HepG2 (cell line): ENCODE measurements around the gene COL18A1. TPM values are rescaled to one million over a fixed set of nuclear protein-coding genes. Genes with fewer than 3 reads are reported as not detected.

Source experiments
- CHD2 ChIP-seq: IDR thresholded peaks from 2 replicates; pipeline ENCODE4 v1.6.1; 2011; ENCODE audit warnings: low read depth, low read length, improper control_type of control experiment
- FOXA1 ChIP-seq, 2 experiments: fragments of 450-650 bp in 1 of 2; sonication (generic) in 1 of 2; formaldehyde crosslinking in 1 of 2; IDR thresholded peaks; 2 replicates each; pipeline versions ENCODE4 v1.4.0 to v1.6.1; 2016 to 2020; ENCODE audit warnings: missing genetic modification reagents in 1 of 2
- FOXK1 ChIP-seq: sonication (generic); formaldehyde crosslinking; IDR thresholded peaks from 2 replicates; pipeline ENCODE4 v1.4.0; 2020; ENCODE audit warnings: low read depth, missing genetic modification reagents, borderline replicate concordance
- HDAC2 ChIP-seq: sonication (generic); formaldehyde crosslinking; IDR thresholded peaks from 2 replicates; pipeline ENCODE4 v1.4.0; 2020; ENCODE audit warnings: missing genetic modification reagents
- IRX3 ChIP-seq: sonication (generic); formaldehyde crosslinking; IDR thresholded peaks from 2 replicates; pipeline ENCODE4 v1.8.1; 2023; ENCODE audit warnings: mild to moderate bottlenecking, low read depth, missing genetic modification reagents, borderline replicate concordance
- NFKBIZ ChIP-seq: IDR thresholded peaks from 2 replicates; pipeline ENCODE4 v1.6.1; 2018; ENCODE audit warnings: missing genetic modification reagents, missing compliant biosample characterization
- NFRKB ChIP-seq: fragments of 450-650 bp; IDR thresholded peaks from 2 replicates; pipeline ENCODE4 v1.6.1; 2017
- REPIN1 ChIP-seq: sonication (generic); formaldehyde crosslinking; IDR thresholded peaks from 2 replicates; pipeline ENCODE4 v1.8.0; 2022; ENCODE audit warnings: missing genetic modification reagents, low read depth, mild to moderate bottlenecking, borderline replicate concordance
- SOX13 ChIP-seq, 3 experiments: fragments of 450-650 bp in 1 of 3; sonication (generic) in 1 of 3; formaldehyde crosslinking in 1 of 3; IDR thresholded peaks in 2 of 3; conservative IDR thresholded peaks in 1 of 3; 2 replicates each; pipeline versions ENCODE4 v1.5.0 to v1.6.1; 2016 to 2020; ENCODE audit warnings: antibody characterized with exemption in 1 of 3, mild to moderate bottlenecking in 1 of 3, missing compliant biosample characterization in 1 of 3, missing genetic modification reagents in 1 of 3, moderate library complexity in 1 of 3
- TBX2 ChIP-seq: sonication (generic); formaldehyde crosslinking; IDR thresholded peaks from 2 replicates; pipeline ENCODE4 v1.5.0; 2020; ENCODE audit warnings: missing genetic modification reagents, mild to moderate bottlenecking, borderline replicate concordance
- ZMYM2 ChIP-seq: sonication (generic); formaldehyde crosslinking; IDR thresholded peaks from 2 replicates; pipeline ENCODE4 v1.8.0; 2022; ENCODE audit warnings: mild to moderate bottlenecking, missing genetic modification reagents
- ZNF224 ChIP-seq: sonication (generic); formaldehyde crosslinking; IDR thresholded peaks from 2 replicates; pipeline ENCODE4 v1.5.0; 2020; ENCODE audit warnings: mild to moderate bottlenecking, missing genetic modification reagents
- ZNF644 ChIP-seq: IDR thresholded peaks from 2 replicates; pipeline ENCODE4 v1.6.1; 2016; ENCODE audit warnings: low read depth
- ZNF768 ChIP-seq: sonication (generic); formaldehyde crosslinking; IDR thresholded peaks from 2 replicates; pipeline ENCODE4 v1.4.0; 2020; ENCODE audit warnings: missing genetic modification reagents
- ZNF839 ChIP-seq: sonication (generic); formaldehyde crosslinking; IDR thresholded peaks from 2 replicates; pipeline ENCODE4 v1.4.0; 2020; ENCODE audit warnings: missing genetic modification reagents, mild to moderate bottlenecking, borderline replicate concordance
- polyA plus RNA-seq, 8 experiments: library from polyadenylated mRNA; depleted of rRNA in 3 of 8; stranded (reverse) in 7 of 8; unstranded in 1 of 8; fragments of >200 nt; fragmentation: Illumina TruSeq in 4 of 8; extraction: Trizol in 4 of 8; gene quantifications; 2 replicates each; pipeline versions ENCODE4 v1.2.1 to v1.2.3, GENCODE V29; 2011 to 2016; ENCODE audit warnings: low read depth in 4 of 8, missing spikeins in 1 of 8, mixed read lengths in 1 of 8; ENCODE audit not compliant: insufficient read depth in 1 of 8
- total RNA-seq, 5 experiments: library from RNA; depleted of rRNA; stranded (reverse); fragments of >200 nt; fragmentation: Illumina TruSeq; extraction: Trizol; gene quantifications; 2 replicates each; pipeline ENCODE4 v1.2.3, GENCODE V29; 2016; ENCODE audit warnings: low read depth in 1 of 5
- TF ChIP-seq, protein P1 (sequence below), 2 experiments: fragments of 450-650 bp in 1 of 2; sonication (generic) in 1 of 2; formaldehyde crosslinking in 1 of 2; IDR thresholded peaks; 2 replicates each; pipeline versions ENCODE4 v1.6.1 to v1.8.0; 2016 to 2022; ENCODE audit warnings: antibody characterized with exemption in 1 of 2, mild to moderate bottlenecking in 1 of 2, missing genetic modification reagents in 1 of 2
- TF ChIP-seq, protein P2 (sequence below): sonication (generic); formaldehyde crosslinking; IDR thresholded peaks from 2 replicates; pipeline ENCODE4 v1.4.0; 2020; ENCODE audit warnings: missing genetic modification reagents
- TF ChIP-seq, protein P3 (sequence below): sonication (generic); formaldehyde crosslinking; IDR thresholded peaks from 2 replicates; pipeline ENCODE4 v1.4.0; 2020; ENCODE audit warnings: mild to moderate bottlenecking, missing genetic modification reagents

The COL18A1 gene
- total and polyA plus RNA-seq, 2 of the 13 experiments (the other 11 are each of a cell fraction or from before 2014, with no cell fraction given), result 79.0 to 102 TPM

- TF ChIP-seq, protein P1, sequence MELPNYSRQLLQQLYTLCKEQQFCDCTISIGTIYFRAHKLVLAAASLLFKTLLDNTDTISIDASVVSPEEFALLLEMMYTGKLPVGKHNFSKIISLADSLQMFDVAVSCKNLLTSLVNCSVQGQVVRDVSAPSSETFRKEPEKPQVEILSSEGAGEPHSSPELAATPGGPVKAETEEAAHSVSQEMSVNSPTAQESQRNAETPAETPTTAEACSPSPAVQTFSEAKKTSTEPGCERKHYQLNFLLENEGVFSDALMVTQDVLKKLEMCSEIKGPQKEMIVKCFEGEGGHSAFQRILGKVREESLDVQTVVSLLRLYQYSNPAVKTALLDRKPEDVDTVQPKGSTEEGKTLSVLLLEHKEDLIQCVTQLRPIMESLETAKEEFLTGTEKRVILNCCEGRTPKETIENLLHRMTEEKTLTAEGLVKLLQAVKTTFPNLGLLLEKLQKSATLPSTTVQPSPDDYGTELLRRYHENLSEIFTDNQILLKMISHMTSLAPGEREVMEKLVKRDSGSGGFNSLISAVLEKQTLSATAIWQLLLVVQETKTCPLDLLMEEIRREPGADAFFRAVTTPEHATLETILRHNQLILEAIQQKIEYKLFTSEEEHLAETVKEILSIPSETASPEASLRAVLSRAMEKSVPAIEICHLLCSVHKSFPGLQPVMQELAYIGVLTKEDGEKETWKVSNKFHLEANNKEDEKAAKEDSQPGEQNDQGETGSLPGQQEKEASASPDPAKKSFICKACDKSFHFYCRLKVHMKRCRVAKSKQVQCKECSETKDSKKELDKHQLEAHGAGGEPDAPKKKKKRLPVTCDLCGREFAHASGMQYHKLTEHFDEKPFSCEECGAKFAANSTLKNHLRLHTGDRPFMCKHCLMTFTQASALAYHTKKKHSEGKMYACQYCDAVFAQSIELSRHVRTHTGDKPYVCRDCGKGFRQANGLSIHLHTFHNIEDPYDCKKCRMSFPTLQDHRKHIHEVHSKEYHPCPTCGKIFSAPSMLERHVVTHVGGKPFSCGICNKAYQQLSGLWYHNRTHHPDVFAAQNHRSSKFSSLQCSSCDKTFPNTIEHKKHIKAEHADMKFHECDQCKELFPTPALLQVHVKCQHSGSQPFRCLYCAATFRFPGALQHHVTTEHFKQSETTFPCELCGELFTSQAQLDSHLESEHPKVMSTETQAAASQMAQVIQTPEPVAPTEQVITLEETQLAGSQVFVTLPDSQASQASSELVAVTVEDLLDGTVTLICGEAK (IDR thresholded peaks at IDR 0.05), result no peak
- TF ChIP-seq, protein P1 (CRISPR knock-in tag; IDR thresholded peaks at IDR 0.05), result no peak
- TF ChIP-seq ZNF768 (no peak), NFKBIZ (no peak), SOX13 (IDR thresholded peaks at IDR 0.05) (no peak), SOX13 (CRISPR knock-in tag; conservative IDR thresholded peaks at IDR 0.05 in 1 of 2, IDR thresholded peaks at IDR 0.05 in 1 of 2) (no peak), ZNF839 (CRISPR knock-in tag) (no peak), NFRKB (no peak), FOXK1 (no peak), IRX3 (no peak), ZNF644 (CRISPR knock-in tag) (no peak), ZNF224 (CRISPR knock-in tag) (no peak), HDAC2 (CRISPR knock-in tag) (0 out of 2 replicates have a peak, but pooled peaks have one; percentile 15), FOXA1 (IDR thresholded peaks at IDR 0.05) (no peak), FOXA1 (CRISPR knock-in tag; IDR thresholded peaks at IDR 0.05) (peak; percentile 54; the same call in 1 of the 2 replicates), TBX2 (CRISPR knock-in tag) (0 out of 2 replicates have a peak, but pooled peaks have one; percentile 8), REPIN1 (CRISPR knock-in tag) (no peak), ZMYM2 (no peak), CHD2 (no peak)
- TF ChIP-seq, protein P2, sequence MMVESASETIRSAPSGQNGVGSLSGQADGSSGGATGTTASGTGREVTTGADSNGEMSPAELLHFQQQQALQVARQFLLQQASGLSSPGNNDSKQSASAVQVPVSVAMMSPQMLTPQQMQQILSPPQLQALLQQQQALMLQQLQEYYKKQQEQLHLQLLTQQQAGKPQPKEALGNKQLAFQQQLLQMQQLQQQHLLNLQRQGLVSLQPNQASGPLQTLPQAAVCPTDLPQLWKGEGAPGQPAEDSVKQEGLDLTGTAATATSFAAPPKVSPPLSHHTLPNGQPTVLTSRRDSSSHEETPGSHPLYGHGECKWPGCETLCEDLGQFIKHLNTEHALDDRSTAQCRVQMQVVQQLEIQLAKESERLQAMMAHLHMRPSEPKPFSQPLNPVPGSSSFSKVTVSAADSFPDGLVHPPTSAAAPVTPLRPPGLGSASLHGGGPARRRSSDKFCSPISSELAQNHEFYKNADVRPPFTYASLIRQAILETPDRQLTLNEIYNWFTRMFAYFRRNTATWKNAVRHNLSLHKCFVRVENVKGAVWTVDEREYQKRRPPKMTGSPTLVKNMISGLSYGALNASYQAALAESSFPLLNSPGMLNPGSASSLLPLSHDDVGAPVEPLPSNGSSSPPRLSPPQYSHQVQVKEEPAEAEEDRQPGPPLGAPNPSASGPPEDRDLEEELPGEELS (CRISPR knock-in tag), result peak; percentile 56; the same call in 1 of the 2 replicates
- TF ChIP-seq, protein P3, sequence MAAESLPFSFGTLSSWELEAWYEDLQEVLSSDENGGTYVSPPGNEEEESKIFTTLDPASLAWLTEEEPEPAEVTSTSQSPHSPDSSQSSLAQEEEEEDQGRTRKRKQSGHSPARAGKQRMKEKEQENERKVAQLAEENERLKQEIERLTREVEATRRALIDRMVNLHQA, result no peak
Observed at GRCh38 chr21:45460611-45461368, 55.8 kb downstream of the COL18A1 start (continued).
